GM12891 (cell line): ENCODE data around the gene OR4D1.

ENCODE experiments used
- POLR2A ChIP-seq: IDR thresholded peaks from 2 replicates; pipeline ENCODE4 v1.6.1; 2011; ENCODE audit warnings: low read depth, low read length, control low read depth
- TAF1 ChIP-seq: IDR thresholded peaks from 2 replicates; pipeline ENCODE4 v1.6.1; 2011; ENCODE audit warnings: low read depth, low read length, control low read depth

- TF ChIP-seq POLR2A (no peak), TAF1 (no peak)
Measured at GRCh38 chr17:58141505-58141904, 6.7 kb upstream of the OR4D1 start.
